LNCAP (cell line): ENCODE data around the gene CLCN5.

Source experiments
- TF ChIP-seq, protein P1 (sequence below): fragments of 450-650 bp; IDR thresholded peaks from 2 replicates; pipeline ENCODE4 v1.5.1; 2017; ENCODE audit warnings: mild to moderate bottlenecking

Gene CLCN5

GRCh38 chrX:50000937-50001542 lies 78.6 kb downstream of the CLCN5 start:
- TF ChIP-seq, protein P1, sequence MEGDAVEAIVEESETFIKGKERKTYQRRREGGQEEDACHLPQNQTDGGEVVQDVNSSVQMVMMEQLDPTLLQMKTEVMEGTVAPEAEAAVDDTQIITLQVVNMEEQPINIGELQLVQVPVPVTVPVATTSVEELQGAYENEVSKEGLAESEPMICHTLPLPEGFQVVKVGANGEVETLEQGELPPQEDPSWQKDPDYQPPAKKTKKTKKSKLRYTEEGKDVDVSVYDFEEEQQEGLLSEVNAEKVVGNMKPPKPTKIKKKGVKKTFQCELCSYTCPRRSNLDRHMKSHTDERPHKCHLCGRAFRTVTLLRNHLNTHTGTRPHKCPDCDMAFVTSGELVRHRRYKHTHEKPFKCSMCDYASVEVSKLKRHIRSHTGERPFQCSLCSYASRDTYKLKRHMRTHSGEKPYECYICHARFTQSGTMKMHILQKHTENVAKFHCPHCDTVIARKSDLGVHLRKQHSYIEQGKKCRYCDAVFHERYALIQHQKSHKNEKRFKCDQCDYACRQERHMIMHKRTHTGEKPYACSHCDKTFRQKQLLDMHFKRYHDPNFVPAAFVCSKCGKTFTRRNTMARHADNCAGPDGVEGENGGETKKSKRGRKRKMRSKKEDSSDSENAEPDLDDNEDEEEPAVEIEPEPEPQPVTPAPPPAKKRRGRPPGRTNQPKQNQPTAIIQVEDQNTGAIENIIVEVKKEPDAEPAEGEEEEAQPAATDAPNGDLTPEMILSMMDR: no peak

GRCh38 chrX:50002067-50002714 lies 79.8 kb downstream of the CLCN5 start:
- TF ChIP-seq, protein P1: no peak

DNA sequence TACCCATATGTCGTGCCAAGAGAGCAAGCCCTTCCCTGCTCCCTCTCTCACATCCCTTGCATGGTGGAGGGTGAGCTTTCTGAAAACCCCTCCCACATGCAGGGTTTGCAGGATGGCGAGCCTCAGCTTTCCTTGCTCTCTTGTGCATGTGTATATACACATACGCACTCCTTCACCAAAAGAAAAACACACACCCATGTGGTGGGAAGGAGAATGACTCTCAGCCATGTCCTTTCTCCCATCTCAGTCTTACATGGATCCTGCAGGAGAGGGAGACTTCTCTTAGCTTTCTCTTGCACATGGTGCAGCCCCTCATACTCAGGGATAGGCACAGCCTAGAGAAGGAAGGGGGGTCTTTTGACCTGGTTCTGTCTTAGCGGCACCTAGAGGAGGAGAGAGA lies 81.1 kb downstream of the CLCN5 start:
- TF ChIP-seq, protein P1: no peak

GRCh38 chrX:50003927-50004326 lies 81.5 kb downstream of the CLCN5 start:
- TF ChIP-seq, protein P1: no peak

DNA sequence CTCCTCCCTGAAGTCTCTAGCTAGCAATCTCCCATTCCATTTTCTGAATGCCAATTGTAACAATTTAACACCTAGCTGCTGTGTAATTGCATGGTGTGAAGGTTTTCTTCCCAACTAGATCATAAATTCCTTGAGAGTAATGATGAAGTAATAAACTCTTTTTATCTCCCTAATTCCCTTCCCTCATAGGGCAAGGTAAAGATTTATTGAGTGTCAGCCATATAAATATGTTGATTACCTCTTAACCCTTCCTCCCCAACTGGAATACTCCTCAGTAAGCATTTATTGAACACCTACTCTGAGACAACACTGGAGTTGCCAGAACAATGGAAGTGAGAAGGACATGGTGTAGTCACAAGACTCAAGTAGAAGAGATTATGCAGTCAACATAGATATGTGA lies 112.7 kb downstream of the CLCN5 start:
- TF ChIP-seq, protein P1: no peak

DNA sequence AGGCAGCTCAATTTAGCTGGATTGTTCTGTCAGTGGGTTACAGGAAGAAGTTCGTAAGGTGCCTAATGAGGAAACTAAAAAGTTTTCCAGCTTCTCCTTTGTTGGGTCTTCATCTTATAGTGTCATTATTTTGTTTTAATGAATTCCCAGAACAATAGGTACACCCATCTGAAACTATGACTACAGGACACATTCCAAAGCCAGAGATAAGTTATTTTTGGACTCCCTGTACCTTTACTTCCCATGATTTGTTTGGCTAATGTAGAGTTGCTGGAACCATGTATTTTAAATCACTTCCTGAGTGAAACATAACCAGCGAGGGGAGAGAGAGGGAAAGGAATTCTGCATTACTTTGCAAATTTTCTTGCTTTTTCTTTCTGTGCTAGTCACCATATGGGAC lies 114.0 kb downstream of the CLCN5 start:
- TF ChIP-seq, protein P1: no peak

DNA sequence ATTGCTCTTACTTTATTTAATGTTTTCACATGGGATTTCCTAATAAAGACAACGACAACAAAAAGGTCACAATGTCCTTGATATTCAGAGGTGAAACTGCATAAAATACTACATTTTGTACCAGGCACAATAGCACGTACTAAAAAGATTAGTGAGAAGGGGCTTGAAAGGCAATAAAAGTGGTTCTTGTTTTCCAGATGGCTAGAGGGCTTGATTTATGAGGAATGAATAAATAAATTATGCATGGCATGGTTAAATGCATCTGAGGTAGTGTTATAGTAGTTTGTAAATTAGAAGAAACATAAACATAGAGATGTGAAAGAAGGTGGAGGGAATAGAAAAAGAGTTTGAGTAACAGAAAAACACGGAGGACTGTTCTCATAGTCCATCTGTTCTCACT lies 123.4 kb downstream of the CLCN5 start:
- TF ChIP-seq, protein P1: no peak
